ENCODE measurements around the gene LRRC15. TPM values are rescaled to one million over a fixed set of nuclear protein-coding genes. Genes with fewer than 3 reads are reported as not detected.

LRRC15 gene
- total RNA-seq, 1 experiment from 2014 or later: not detected

DNA sequence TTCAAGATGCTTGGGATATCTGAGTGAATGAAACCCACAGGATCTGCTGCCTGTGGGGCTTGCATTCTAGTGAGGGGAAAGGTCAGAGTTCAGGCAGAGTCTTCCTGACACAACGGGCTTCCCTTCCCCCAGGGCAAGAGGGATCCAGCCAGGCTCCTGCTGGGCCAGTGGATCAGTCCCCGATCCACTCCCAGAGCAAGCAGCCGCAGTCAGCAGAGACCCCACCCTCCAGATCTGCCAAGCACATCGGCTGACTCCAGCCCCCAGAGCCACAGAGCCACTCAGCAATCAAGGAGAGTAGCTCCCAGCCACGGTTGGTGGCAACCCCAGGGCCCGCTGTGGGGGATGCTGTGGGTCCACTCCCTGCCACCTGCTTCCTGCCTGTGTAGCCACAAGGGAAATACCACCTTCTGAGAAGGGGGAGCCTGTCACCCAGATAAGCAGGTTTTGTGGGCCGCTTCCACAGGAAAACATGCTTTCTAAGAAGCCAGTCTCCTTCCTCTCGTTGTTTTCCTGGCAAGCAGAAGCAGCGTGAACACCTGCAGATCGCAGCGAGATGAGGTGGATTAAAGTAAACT lies 63.3 kb downstream of the LRRC15 start:
- no peaks in the 10 kb centered on the region for H3K9me3 Mint-ChIP-seq (ENCODE audit: unreplicated experiment)
- POLR2A ChIA-PET: interaction anchor here (0.5 kb wide), 1 partner anchor 8 kb away, joined by 3 read pairs; no protein-coding TSS in a partner anchor
- H3K27ac Mint-ChIP-seq (ENCODE audit: low read depth, unreplicated experiment): no peak overlapping the region
- TF ChIP-seq, protein P1, sequence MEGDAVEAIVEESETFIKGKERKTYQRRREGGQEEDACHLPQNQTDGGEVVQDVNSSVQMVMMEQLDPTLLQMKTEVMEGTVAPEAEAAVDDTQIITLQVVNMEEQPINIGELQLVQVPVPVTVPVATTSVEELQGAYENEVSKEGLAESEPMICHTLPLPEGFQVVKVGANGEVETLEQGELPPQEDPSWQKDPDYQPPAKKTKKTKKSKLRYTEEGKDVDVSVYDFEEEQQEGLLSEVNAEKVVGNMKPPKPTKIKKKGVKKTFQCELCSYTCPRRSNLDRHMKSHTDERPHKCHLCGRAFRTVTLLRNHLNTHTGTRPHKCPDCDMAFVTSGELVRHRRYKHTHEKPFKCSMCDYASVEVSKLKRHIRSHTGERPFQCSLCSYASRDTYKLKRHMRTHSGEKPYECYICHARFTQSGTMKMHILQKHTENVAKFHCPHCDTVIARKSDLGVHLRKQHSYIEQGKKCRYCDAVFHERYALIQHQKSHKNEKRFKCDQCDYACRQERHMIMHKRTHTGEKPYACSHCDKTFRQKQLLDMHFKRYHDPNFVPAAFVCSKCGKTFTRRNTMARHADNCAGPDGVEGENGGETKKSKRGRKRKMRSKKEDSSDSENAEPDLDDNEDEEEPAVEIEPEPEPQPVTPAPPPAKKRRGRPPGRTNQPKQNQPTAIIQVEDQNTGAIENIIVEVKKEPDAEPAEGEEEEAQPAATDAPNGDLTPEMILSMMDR (IDR thresholded peaks at IDR 0.05; ENCODE audit: unreplicated experiment): no peak
- no peak overlapping the region for H3K4me3 Mint-ChIP-seq (ENCODE audit: unreplicated experiment)
- peaks cover 9% of the 10 kb centered on the region for H3K4me1 Mint-ChIP-seq (ENCODE audit: insufficient read depth, unreplicated experiment)
- no peaks in the 10 kb centered on the region for H3K36me3 Mint-ChIP-seq (ENCODE audit: insufficient read depth, unreplicated experiment)
- intact Hi-C loops (cut with micrococcal nuclease): no loop called here
- H3K27me3 Mint-ChIP-seq (ENCODE audit: insufficient read depth, unreplicated experiment): no peaks in the 10 kb centered on the region
- DNase-seq (ENCODE audit: unreplicated experiment): no peak
- no TSS peak for BruUV-seq (replicated peaks)
- CTCF ChIA-PET: interaction anchor here (0.9 to 2.2 kb wide), 3 partner anchors 38 to 1407 kb away, joined by 3 to 7 read pairs (median 3); no protein-coding TSS in a partner anchor

DNA sequence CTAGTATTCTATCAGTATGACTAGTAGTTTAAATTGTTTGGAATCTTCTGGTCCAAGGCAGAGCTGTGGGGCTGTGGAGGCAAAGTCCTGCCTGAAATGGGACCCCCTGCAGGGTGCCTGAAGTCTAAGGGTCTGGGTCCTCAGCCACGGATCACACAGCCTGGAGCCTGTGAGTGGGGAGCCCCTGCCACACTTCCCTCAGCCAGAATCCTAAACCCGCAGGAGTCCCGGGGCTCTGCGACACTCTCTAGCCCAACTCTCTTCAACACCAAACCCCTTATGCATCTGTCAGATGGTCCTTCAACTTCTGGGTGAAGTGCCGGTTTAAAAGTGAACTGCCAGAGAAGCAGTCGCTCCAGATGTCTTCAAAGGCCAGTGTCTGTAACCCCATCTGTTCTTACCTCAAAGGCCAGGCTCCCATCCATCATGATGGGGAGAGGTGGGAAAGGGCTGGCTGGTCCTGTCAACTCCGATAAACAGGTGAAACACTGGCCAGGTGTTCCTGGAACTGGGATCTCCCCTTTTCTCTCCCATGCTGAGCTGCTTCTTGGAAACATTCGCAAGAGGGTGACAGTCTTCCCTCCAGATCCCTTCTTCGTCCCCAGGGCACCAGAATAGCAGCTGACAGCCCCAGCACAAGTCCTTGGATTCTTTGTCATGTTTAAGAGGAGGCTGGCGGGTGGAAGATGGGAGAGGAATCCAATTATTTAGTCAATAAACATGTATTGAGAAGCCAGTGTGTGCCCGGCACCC lies 64.0 kb downstream of the LRRC15 start:
- ChIA-PET POLR2A (no interaction called here), CTCF (interaction anchor here (0.6 to 2.2 kb wide), 4 partner anchors 9 to 216 kb away, joined by 3 to 7 read pairs (median 4); no protein-coding TSS in a partner anchor)
- BruUV-seq (replicated peaks): no TSS peak
- intact Hi-C loops (cut with micrococcal nuclease): no loop called here
- Mint-ChIP-seq H3K9me3 (ENCODE audit: unreplicated experiment) (no peaks in the 10 kb centered on the region), H3K36me3 (ENCODE audit: insufficient read depth, unreplicated experiment) (no peaks in the 10 kb centered on the region), H3K27ac (ENCODE audit: low read depth, unreplicated experiment) (no peak overlapping the region), H3K27me3 (ENCODE audit: insufficient read depth, unreplicated experiment) (no peaks in the 10 kb centered on the region), H3K4me3 (ENCODE audit: unreplicated experiment) (no peak overlapping the region), H3K4me1 (ENCODE audit: insufficient read depth, unreplicated experiment) (peaks cover 12% of the 10 kb centered on the region)
- DNase-seq (ENCODE audit: unreplicated experiment): no peak
- TF ChIP-seq, protein P1 (IDR thresholded peaks at IDR 0.05; ENCODE audit: unreplicated experiment): no peak

Other genes starting within 250 kb of the LRRC15 start
- 34.6 and 37.8 TPM in 2 replicates for gene HES1, start 233.6 kb downstream of the LRRC15 start, total RNA-seq (2022)
- not detected in 2 replicates for gene CPN2, start 18.4 kb downstream of the LRRC15 start, total RNA-seq (2022)
- 0.15 TPM in 1 of 2 replicates, not detected in the other for gene GP5, start 29.5 kb upstream of the LRRC15 start, total RNA-seq (2022)
- 119 and 125 TPM in 2 replicates for gene ATP13A3, start 117.3 kb upstream of the LRRC15 start, total RNA-seq (2022)

Data from MCF 10A (cell line).